ES-I3 (cell line): Measurements from ENCODE around the gene RBM44.
"Not testable (repeated sequence)": the region's sequence is repeated elsewhere in the genome, so short reads cannot be mapped to it uniquely, and the experiment has no call there.

Source experiments
- H3K36me3 ChIP-seq: 2 replicates; pipeline ENCODE4 v1.6.1; 2013; ENCODE audit warnings: mild to moderate bottlenecking, low read length, control low read depth, moderate library complexity; ENCODE audit not compliant: insufficient read depth
- H3K4me1 ChIP-seq: 2 replicates; pipeline ENCODE4 v1.6.1; 2013; ENCODE audit warnings: mild to moderate bottlenecking, control low read depth, low read length; ENCODE audit not compliant: insufficient read depth
- H3K9ac ChIP-seq: 2 replicates; pipeline ENCODE4 v1.6.1; 2013; ENCODE audit warnings: low read depth, mild to moderate bottlenecking, low read length, moderate library complexity
- H3K9me3 ChIP-seq: 2 replicates; pipeline ENCODE4 v1.6.1; 2013; ENCODE audit warnings: mild to moderate bottlenecking, low read length, moderate library complexity; ENCODE audit not compliant: control insufficient read depth, insufficient read depth

The RBM44 gene, protein sequence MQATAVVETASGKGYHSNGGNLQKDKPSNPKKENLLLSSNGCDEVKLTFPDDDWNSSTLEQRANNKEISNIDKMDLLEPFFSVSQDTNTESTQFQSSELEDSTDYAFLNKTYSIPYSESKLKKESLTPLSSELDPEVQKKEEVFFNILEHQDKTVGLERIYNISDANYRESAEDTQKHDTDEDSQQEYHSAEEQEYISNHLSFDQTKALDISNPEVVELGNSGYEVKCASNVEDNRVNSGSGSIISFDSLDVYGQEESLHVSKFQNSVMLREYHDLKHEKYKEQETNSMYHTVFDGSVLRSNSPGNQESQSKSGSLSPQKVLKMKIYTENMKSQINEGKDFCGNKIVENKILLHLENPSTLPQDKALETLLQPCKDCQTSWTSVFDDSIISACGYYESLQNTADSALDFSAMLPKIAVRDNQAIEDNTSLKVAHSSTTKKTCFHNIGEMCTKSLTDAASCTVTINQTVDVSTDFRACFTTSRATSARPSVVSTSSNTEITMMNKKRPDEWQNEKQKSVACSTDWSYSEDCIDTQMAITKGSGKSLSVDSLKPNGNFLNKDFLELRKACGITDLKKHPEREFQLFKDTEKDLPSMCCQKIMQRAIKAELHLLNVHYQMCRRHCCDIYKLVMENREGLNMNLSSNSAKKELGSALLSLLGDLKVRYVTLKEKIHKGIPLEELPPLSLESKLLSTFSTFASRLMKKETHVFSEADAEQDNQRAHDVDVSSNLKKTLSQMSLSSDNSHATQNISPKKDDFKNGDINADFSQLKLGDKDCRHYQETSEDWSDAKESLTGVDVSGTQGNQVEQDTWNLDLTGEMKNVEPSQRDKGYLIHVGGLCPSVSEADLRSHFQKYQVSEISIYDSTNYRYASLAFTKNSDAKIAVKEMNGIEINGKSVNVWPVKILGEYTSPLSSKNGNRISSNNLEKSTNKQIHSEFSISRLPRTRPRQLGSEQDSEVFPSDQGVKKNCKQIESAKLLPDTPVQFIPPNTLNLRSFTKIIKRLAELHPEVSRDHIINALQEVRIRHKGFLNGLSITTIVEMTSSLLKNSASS

DNA sequence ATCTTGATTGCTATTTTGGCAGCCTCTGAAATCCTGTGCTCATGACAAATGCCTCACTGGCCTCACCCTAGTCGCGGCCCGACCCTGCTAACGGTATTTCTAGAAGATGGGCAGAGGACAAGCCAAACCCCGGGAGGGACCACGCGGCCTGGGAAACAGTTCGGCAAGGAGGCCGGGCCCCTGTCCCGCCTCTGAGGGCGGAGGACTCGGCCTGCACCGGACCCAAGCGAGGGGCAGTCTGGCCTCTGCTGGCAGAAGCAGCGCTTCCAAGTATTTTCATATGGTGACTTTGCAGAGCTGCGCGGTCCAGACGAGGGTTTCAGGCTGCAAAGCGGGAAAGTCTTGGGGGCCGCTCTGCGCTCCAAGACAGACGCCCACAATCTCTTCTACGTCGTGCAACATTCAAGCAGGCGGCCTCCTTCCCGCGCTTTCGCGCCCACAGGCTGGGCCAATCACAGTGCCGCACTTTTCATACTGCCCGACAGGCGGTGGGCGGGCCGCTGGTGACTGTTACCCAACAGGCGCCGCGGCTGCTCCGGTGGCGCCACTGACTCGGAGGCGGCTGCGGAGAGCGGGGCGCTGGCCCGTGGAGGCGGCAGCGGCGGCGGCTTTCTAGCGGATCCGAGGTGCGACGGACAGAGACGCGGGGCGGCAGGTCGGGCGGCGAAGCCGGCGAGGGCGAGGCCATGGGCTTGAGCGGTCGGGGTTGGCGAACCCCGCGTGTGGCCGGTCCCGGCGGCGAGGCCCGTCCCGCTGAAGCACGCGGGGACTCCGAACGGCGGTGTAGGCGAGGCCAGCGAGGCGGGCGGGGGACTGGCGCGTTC lies at the start of gene RBM44:
Gene RBM44, plus strand, starts transcription at position 544 of the 824 bp plus-strand sequence. CDS start 14,831 bp downstream, outside the sequence.
- H3K9me3 ChIP-seq = no peaks in the 10 kb centered on the region
- no peaks in the 10 kb centered on the region for H3K4me1 ChIP-seq
- H3K9ac ChIP-seq = no peak within 1 kb of the TSS
- H3K36me3 ChIP-seq = no peaks in the 10 kb centered on the region

DNA sequence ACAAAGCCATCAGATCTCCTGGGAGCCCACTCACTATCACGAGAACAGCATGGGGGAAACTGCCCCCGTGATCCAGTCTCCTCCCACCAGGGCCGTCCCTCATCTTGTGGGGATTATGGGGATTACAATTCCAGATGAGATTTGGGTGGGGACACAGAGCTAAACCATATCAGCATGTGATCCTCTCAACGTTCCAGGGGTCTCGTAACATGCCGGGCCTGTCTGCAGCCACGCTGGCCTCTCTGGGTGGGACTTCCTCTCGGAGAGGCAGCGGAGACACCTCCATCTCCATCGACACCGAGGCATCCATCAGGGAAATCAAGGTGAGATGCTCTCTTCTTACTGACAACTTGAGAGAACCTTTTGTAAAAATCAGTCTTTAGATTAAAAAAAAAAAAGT lies 49.6 kb upstream of the RBM44 start:
- Histone ChIP-seq H3K36me3 (peaks cover 14% of the 10 kb centered on the region), H3K9ac (no peak overlapping the region), H3K4me1 (0 out of 2 replicates have a peak, but pooled peaks cover 3% of the 10 kb centered on the region), H3K9me3 (no peaks in the 10 kb centered on the region)

DNA sequence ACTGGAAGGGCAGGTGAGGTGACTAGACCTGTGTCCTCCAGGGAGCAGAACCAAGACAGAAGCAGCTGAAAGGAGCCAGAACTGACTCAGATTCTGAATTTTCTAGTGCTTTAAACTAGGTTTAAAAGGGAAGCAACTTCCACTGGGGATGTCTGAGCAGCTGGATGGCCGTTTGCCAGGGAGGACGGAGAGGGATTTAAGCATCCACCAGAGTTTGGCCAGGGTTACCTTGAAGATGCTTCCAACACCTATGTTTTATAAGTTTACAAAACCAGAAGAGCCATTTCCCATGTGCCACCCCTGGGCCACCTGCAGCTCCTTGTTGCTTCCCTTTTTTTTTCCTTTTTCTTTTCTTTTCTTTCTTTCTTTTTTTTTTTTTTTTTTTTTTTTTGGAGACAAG lies 48.6 kb upstream of the RBM44 start:
- Histone ChIP-seq H3K9me3 (no peaks in the 10 kb centered on the region), H3K9ac (no peak overlapping the region), H3K4me1 (no peaks in the 10 kb centered on the region), H3K36me3 (peaks cover 17% of the 10 kb centered on the region)

DNA sequence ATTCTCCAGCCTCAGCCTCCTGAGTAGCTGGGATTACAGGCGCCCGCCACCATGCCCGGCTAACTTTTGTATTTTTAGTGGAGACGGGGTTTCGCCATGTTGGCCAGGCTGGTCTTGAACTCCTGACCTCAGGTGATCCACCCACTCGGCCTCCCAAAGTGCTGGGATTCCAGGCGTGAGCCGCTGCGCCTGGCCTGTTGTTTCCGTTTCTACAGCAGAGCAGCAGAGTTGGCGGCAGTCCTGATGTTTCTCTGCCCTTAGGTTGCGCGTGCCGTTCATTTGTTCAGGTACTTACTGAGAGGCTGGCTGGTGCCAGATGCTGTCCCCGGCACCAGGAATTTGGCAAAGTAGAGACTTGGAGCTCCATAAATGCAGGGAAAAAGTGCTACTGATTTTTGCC lies 48.1 kb upstream of the RBM44 start:
- H3K4me1 ChIP-seq, H3K9ac ChIP-seq, H3K9me3 ChIP-seq: not testable (repeated sequence)
- H3K36me3 ChIP-seq = peaks cover 17% of the 10 kb centered on the region

DNA sequence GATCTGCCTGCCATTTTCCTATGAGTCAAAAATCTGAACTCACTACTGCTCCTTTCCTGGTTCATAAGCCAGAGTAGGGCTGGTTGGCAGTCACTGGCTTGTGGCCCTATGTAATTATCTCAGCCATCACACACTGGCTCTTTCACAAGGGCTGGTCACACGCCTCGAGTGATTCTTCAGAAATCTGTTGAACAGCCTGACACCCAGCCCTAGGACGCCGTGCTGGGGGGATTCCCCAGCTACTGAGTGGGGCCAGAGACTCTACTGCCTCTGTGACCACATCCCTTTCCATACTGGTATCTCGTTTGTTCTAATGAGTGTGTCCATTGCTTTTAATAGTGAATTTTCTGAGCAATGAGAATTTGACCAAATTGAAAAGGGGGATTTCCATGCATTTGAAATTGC lies 45.8 kb upstream of the RBM44 start:
- Histone ChIP-seq H3K4me1 (no peaks in the 10 kb centered on the region), H3K9ac (no peak overlapping the region), H3K9me3 (no peaks in the 10 kb centered on the region), H3K36me3 (peaks cover 30% of the 10 kb centered on the region)

DNA sequence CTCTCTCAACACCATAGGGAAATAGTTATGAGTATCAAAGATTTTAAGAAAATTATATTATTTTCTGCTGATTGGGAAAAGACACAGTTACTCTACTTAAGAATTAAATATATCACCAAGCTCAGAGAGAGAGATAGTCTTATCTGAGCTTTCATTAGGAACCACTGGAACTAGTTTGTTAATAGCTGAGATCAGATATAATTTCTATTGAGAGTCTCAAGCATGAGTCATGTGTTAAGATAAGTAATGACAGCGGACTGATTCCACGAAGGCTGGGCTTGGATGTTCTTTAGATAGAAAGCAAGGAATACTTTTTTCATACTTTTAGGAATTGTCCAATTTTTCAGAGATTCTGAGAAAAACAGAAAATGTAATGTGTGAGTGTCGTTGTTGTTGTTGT lies 44.4 kb upstream of the RBM44 start:
- no peaks in the 10 kb centered on the region for H3K4me1 ChIP-seq
- H3K9ac ChIP-seq = no peak overlapping the region
- no peaks in the 10 kb centered on the region for H3K9me3 ChIP-seq
- peaks cover 22% of the 10 kb centered on the region for H3K36me3 ChIP-seq

DNA sequence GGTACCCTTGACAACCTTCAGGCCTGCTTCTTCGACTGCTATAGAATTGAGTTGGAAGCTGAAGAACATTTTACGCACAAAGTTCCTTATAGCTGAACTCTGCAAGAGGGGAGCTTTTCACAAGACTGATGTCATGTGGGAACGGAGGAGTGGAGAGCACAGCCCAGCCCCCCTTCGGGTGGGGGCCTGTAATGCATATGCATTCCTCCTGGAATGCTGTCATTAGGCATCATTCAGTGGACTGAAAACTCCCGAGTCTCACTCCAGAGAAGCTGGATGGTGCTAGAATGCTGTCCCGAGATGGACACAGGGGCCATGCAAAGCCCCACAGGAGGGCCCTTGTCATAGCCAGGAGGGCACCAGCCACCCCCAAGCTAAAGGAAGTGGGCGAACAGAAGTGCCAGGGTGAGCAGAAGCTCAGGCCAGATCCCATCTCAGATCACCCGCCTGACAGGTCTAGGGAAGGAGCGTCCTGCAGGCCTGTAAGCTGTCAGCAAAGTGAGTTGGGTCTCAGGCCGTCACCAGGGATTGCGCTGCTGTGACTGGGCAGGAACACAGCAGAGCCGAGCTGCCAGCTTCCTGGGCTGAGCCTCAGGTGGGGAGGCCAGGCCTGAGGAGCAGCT lies 43.8 kb upstream of the RBM44 start:
- peaks cover 22% of the 10 kb centered on the region for H3K36me3 ChIP-seq

DNA sequence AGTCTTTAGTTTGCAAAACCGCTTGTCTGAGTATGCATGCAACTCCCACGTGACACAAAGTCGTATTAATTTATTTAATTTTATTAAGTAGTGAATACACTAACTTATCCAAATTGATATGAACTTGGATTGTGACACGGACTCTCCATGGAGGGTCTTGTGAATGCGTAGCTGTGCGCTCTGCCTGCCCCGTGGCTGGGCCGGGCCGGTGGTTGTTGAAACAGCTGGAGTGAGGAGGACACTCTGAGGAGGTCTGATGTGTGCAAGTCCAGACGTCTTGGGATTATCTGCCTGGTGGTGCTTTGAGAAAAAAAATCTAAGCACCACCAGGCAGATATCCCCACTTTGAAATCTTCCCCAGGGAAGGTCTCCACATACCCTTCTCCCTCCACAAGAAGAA lies 41.0 kb upstream of the RBM44 start:
- peaks cover 32% of the 10 kb centered on the region for H3K36me3 ChIP-seq
- H3K4me1 ChIP-seq = no peaks in the 10 kb centered on the region
- no peaks in the 10 kb centered on the region for H3K9me3 ChIP-seq
- no peak overlapping the region for H3K9ac ChIP-seq

More for the DNA sequence above, 43.8 kb upstream of the RBM44 start:
- no peaks in the 10 kb centered on the region for H3K9me3 ChIP-seq
- H3K9ac ChIP-seq = no peak overlapping the region
- no peaks in the 10 kb centered on the region for H3K4me1 ChIP-seq

DNA sequence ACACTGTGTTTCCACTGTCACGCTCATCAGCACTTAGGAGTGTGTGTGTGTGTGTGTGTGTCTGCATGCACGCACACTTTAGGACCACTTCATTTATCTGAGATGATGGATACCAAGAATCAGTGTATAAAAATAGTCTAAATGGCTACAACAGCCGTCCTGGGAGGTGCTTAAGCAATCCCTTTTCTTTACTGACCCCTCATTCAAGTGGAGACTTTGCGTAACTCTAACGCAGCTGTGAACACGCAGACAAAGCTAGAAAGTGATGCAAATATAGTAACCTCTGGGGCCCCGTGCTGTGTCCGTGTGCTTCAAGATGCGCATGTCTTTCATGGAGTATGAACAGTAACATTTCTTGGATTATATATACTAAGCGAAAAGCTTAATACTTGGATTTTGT lies 40.4 kb upstream of the RBM44 start:
- H3K36me3 ChIP-seq = peaks cover 32% of the 10 kb centered on the region

DNA sequence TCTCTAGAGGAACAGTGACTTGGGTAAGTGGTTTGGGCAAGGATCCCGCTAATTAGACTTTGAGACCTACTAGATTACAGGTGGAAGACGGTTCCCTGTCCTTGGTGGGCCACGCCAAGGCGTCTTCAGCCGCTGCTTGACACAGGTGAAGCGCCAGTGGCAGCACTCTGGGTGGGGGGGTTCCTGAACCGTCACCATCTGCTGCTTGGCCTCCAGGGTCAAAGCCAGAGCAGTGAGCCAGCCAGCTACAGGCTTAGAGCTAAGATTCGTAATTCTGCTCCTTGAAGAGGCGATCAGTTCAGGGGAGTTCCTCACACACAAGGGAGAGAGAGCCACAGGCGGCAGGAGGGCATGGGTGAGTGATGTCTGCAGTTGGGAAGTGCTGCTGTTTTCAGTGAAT lies 39.4 kb upstream of the RBM44 start:
- peaks cover 32% of the 10 kb centered on the region for H3K36me3 ChIP-seq
- H3K4me1 ChIP-seq = no peaks in the 10 kb centered on the region
- no peak overlapping the region for H3K9ac ChIP-seq
- H3K9me3 ChIP-seq = no peaks in the 10 kb centered on the region

More for the DNA sequence above, 40.4 kb upstream of the RBM44 start:
- Histone ChIP-seq H3K4me1 (no peaks in the 10 kb centered on the region), H3K9ac (no peak overlapping the region), H3K9me3 (no peaks in the 10 kb centered on the region)

DNA sequence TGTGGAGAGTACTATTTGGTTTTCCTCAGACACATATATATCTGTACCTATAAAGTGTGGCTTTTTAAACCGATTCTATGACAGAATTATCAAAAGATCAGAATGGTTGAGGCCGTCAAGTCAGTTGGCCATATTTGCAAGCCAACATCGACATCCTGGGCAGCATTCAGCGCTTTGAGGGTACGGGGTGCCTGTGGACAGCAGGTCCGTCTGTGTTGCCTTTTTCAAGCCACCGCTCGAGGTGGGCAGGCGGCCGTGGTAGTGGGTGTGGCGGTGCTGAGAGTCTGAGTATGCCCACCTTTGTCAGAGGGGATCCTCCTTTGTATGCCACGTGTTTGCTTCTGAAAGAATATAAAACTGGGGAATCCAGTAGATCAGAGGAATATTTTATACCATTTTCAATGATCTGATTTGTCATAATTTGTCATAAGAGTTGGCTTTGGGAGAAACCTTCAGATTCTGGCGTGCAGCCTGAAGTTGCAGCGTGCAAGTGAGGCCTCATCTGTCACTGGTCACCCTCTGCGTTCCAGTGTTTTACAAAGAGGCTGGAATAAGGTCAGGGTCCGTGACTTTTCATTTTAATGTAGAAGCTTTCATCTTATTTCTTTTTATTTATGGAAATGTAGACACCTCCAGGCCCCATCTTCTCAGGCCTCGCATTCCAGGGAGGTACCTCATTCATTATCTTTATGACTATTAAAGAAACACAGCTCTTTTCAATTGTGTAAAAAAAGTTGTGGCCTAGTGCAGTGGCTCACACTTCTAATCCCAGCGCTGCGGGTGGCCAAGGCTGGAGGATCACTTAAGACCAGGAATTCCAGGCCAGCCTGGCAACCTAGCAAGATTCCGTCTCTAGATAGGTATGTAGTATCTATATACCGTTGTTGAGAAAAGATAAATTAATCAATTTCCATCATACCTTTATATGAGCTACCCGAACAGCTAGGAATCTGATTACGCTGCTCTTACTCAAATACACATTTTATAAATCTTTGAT lies 37.8 kb upstream of the RBM44 start:
- Histone ChIP-seq H3K9ac (no peak overlapping the region), H3K36me3 (peaks cover 30% of the 10 kb centered on the region), H3K4me1 (no peaks in the 10 kb centered on the region), H3K9me3 (no peaks in the 10 kb centered on the region)

DNA sequence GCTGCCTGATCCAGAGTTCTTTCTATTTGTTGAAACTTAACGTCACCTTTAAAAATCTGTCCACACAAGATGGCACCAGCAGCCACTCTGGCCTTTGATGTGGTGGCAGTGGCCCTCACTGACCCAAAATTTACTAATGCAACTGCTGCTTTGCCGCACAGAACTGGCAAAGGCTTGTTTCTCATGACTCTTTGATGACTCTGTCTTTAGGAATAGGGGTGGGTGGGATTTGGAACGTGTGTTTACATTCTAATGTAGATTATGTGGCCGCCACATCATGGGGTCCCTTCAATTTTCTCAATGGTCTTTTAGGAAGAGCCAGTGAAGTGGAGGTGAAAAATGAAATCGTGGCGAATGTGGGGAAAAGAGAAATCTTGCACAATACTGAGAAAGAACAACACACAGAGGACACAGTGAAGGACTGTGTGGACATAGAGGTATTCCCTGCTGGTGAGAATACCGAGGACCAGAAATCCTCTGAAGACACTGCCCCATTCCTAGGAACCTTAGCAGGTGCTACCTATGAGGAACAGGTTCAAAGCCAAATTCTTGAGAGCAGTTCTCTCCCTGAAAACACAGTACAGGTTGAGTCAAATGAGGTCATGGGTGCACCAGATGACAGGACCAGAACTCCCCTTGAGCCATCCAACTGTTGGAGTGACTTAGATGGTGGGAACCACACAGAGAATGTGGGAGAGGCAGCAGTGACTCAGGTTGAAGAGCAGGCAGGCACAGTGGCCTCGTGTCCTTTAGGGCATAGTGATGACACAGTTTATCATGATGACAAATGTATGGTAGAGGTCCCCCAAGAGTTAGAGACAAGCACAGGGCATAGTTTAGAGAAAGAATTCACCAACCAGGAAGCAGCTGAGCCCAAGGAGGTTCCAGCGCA lies 36.0 kb upstream of the RBM44 start:
- H3K9me3 ChIP-seq, H3K9ac ChIP-seq, H3K4me1 ChIP-seq: not testable (repeated sequence)
- H3K36me3 ChIP-seq = peaks cover 13% of the 10 kb centered on the region
